ENCODE measurements around the gene UQCRC2. TPM values are rescaled to one million over a fixed set of nuclear protein-coding genes. Genes with fewer than 3 reads are reported as not detected.

UQCRC2 gene
- 155 and 220 TPM in 2 replicates for polyA plus RNA-seq (2012; rRNA removed)
- polyA plus RNA-seq (2012; cell fraction: cytosol; rRNA removed) = 196 and 210 TPM in 2 replicates
- polyA plus RNA-seq (2012; cell fraction: nucleus; rRNA removed) = 217 and 225 TPM in 2 replicates

DNA sequence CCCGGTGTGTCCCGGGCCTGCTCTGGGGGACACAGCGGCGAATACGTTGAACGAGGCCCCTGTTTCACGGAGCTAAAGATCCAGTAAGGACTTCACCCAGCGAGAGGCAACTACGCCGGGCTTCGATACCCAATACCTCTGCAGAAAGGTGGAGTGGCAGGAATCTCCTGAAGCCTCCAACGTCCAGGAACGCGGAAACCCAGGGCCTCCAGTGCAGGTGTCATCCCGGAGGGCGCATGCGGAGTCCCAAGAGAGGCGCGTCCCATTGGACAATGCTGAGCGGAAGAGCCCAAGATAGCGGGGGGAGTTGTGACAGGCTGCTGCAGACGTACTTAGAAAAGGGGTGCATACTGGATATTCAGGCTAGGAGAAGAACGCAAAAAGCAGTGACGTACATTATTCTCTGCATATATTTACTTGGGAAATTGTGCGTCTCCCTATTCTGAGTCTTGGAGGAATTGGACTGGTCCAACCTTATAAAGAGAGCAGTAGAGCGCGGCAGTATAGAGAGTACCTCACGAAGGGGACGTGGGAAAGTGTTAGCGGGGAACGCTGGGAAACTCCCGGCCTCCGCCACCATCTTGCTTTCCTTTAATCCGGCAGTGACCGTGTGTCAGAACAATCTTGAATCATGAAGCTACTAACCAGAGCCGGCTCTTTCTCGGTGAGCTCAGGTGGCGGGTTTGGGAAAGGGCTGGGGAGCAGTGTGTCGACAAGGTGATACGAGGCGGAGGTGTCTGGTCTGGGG is at the start of gene UQCRC2:
UQCRC2 (plus strand) TSS at position 569 of the 748 bp plus-strand sequence; CDS start at position 632, 63 bp downstream.
- 1% methylated on average over 41 of the region's 41 CpGs for WGBS (ENCODE audit: low lambda C conversion rate)
- H3K4me2 ChIP-seq = peak within 1 kb of the TSS; percentile 75
- peak within 1 kb of the TSS; percentile 98 for H2AFZ ChIP-seq (ENCODE audit: low read depth)
- H3K27ac ChIP-seq (ENCODE audit: low read depth in 2 of 2, low read length in 1 of 2) = peak within 1 kb of the TSS; percentile 84 to 97
- CTCF ChIA-PET = interaction anchor here (1.0 to 3.4 kb wide), 4 partner anchors 9 to 236 kb away, joined by 3 to 16 read pairs (median 10); no protein-coding TSS in a partner anchor
- H3K36me3 ChIP-seq (replicated peaks in 1 of 2; ENCODE audit: control insufficient read depth in 1 of 2, insufficient read depth in 2 of 2, low read length in 1 of 2) = peaks cover 11 to 20% of the 10 kb centered on the region in 2 experiments
- peaks cover 70% of the 10 kb centered on the region for H3K79me2 ChIP-seq (ENCODE audit: insufficient read depth)
- POLR2A ChIA-PET = interaction anchor here (0.8 kb wide), 1 partner anchor 236 kb away, joined by 3 read pairs; no protein-coding TSS in a partner anchor
- peak within 1 kb of the TSS; percentile 92 for H3K9ac ChIP-seq
- H3K27me3 ChIP-seq (ENCODE audit: insufficient read depth) = no peaks in the 10 kb centered on the region
- H3K9me3 ChIP-seq = no peaks in the 10 kb centered on the region
- no peaks in the 10 kb centered on the region for H3K9me2 ChIP-seq
- no peaks in the 10 kb centered on the region; the same call in 1 of the 2 replicates for H4K20me1 ChIP-seq (ENCODE audit: insufficient read depth)
- peaks cover 11 to 15% of the 10 kb centered on the region in 2 experiments; a peak in 3 of 4 replicates for H3K4me1 ChIP-seq (ENCODE audit: control insufficient read depth in 1 of 2, insufficient read depth in 2 of 2, low read depth in 1 of 2, low read length in 1 of 2)
- H3K4me3 ChIP-seq (ENCODE audit: low read depth in 2 of 2, low read length in 1 of 2) = peak within 1 kb of the TSS; percentile 95 to 97
- DNase-seq = peak; percentile 86
- H3F3A ChIP-seq (replicated peaks; ENCODE audit: insufficient read depth) = no peaks in the 10 kb centered on the region
- no peak for TF ChIP-seq NFIC (IDR thresholded peaks at IDR 0.05; ENCODE audit: borderline replicate concordance)
- TF ChIP-seq RXRA (IDR thresholded peaks at IDR 0.05; ENCODE audit: borderline replicate concordance, low read depth) = no peak
- peak; percentile 38; the same call in 1 of the 2 replicates for TF ChIP-seq JUND (IDR thresholded peaks at IDR 0.05)
- TF ChIP-seq, protein P1, sequence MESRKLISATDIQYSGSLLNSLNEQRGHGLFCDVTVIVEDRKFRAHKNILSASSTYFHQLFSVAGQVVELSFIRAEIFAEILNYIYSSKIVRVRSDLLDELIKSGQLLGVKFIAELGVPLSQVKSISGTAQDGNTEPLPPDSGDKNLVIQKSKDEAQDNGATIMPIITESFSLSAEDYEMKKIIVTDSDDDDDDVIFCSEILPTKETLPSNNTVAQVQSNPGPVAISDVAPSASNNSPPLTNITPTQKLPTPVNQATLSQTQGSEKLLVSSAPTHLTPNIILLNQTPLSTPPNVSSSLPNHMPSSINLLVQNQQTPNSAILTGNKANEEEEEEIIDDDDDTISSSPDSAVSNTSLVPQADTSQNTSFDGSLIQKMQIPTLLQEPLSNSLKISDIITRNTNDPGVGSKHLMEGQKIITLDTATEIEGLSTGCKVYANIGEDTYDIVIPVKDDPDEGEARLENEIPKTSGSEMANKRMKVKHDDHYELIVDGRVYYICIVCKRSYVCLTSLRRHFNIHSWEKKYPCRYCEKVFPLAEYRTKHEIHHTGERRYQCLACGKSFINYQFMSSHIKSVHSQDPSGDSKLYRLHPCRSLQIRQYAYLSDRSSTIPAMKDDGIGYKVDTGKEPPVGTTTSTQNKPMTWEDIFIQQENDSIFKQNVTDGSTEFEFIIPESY (IDR thresholded peaks at IDR 0.05; ENCODE audit: borderline replicate concordance, low read depth) = no peak
- TF ChIP-seq, protein P2, sequence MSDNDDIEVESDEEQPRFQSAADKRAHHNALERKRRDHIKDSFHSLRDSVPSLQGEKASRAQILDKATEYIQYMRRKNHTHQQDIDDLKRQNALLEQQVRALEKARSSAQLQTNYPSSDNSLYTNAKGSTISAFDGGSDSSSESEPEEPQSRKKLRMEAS (IDR thresholded peaks at IDR 0.05; ENCODE audit: low read depth) = peak; percentile 32; the same call in 1 of the 2 replicates
- TF ChIP-seq FOSL2 (IDR thresholded peaks at IDR 0.05; ENCODE audit: borderline replicate concordance, low read depth) = no peak
- peak; percentile 89 for TF ChIP-seq POLR2AphosphoS5 (IDR thresholded peaks at IDR 0.05; ENCODE audit: low read depth, low read length)
- no peak for TF ChIP-seq RFX5 (IDR thresholded peaks at IDR 0.05; ENCODE audit: low read length)
- no peak for TF ChIP-seq TEAD4 (IDR thresholded peaks at IDR 0.05; ENCODE audit: borderline replicate concordance, insufficient read depth)
- TF ChIP-seq, protein P3, sequence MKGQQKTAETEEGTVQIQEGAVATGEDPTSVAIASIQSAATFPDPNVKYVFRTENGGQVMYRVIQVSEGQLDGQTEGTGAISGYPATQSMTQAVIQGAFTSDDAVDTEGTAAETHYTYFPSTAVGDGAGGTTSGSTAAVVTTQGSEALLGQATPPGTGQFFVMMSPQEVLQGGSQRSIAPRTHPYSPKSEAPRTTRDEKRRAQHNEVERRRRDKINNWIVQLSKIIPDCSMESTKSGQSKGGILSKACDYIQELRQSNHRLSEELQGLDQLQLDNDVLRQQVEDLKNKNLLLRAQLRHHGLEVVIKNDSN (IDR thresholded peaks at IDR 0.05; ENCODE audit: borderline replicate concordance, low read depth) = no peak
- no peak for TF ChIP-seq RCOR1 (IDR thresholded peaks at IDR 0.05; ENCODE audit: low read length)
- no peak for TF ChIP-seq GATA2 (CRISPR knock-in tag; IDR thresholded peaks at IDR 0.05)
- no peak for TF ChIP-seq MEF2A (IDR thresholded peaks at IDR 0.05; ENCODE audit: borderline replicate concordance, low read depth)
- TF ChIP-seq YY1 (IDR thresholded peaks at IDR 0.05; ENCODE audit: low read depth) = peak; percentile 92
- TF ChIP-seq, protein P4, sequence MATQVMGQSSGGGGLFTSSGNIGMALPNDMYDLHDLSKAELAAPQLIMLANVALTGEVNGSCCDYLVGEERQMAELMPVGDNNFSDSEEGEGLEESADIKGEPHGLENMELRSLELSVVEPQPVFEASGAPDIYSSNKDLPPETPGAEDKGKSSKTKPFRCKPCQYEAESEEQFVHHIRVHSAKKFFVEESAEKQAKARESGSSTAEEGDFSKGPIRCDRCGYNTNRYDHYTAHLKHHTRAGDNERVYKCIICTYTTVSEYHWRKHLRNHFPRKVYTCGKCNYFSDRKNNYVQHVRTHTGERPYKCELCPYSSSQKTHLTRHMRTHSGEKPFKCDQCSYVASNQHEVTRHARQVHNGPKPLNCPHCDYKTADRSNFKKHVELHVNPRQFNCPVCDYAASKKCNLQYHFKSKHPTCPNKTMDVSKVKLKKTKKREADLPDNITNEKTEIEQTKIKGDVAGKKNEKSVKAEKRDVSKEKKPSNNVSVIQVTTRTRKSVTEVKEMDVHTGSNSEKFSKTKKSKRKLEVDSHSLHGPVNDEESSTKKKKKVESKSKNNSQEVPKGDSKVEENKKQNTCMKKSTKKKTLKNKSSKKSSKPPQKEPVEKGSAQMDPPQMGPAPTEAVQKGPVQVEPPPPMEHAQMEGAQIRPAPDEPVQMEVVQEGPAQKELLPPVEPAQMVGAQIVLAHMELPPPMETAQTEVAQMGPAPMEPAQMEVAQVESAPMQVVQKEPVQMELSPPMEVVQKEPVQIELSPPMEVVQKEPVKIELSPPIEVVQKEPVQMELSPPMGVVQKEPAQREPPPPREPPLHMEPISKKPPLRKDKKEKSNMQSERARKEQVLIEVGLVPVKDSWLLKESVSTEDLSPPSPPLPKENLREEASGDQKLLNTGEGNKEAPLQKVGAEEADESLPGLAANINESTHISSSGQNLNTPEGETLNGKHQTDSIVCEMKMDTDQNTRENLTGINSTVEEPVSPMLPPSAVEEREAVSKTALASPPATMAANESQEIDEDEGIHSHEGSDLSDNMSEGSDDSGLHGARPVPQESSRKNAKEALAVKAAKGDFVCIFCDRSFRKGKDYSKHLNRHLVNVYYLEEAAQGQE (IDR thresholded peaks at IDR 0.05; ENCODE audit: low read depth, low read length) = no peak; the same call in 1 of the 2 replicates
- TF ChIP-seq, protein P5, sequence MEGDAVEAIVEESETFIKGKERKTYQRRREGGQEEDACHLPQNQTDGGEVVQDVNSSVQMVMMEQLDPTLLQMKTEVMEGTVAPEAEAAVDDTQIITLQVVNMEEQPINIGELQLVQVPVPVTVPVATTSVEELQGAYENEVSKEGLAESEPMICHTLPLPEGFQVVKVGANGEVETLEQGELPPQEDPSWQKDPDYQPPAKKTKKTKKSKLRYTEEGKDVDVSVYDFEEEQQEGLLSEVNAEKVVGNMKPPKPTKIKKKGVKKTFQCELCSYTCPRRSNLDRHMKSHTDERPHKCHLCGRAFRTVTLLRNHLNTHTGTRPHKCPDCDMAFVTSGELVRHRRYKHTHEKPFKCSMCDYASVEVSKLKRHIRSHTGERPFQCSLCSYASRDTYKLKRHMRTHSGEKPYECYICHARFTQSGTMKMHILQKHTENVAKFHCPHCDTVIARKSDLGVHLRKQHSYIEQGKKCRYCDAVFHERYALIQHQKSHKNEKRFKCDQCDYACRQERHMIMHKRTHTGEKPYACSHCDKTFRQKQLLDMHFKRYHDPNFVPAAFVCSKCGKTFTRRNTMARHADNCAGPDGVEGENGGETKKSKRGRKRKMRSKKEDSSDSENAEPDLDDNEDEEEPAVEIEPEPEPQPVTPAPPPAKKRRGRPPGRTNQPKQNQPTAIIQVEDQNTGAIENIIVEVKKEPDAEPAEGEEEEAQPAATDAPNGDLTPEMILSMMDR (IDR thresholded peaks at IDR 0.05) = no peak
- TF ChIP-seq CHD2 (IDR thresholded peaks at IDR 0.05; ENCODE audit: low read length, partially characterized antibody) = peak; percentile 47
- peak in 1 of 2 experiments; percentile 57; a peak in 1 of 4 replicates for TF ChIP-seq EP300 (IDR thresholded peaks at IDR 0.05; ENCODE audit: borderline replicate concordance in 1 of 2, low read depth in 1 of 2, low read length in 1 of 2)
- peak; percentile 5 for TF ChIP-seq GABPA (IDR thresholded peaks at IDR 0.05; ENCODE audit: low read depth)
- peak; percentile 90 for TF ChIP-seq ELF1 (IDR thresholded peaks at IDR 0.05)
- TF ChIP-seq SMC3 (IDR thresholded peaks at IDR 0.05; ENCODE audit: low read depth, low read length) = no peak
- TF ChIP-seq TCF12 (IDR thresholded peaks at IDR 0.05) = 0 out of 2 replicates have a peak, but pooled peaks have one; percentile 14
- TF ChIP-seq SIN3A (IDR thresholded peaks at IDR 0.05; ENCODE audit: borderline replicate concordance, low read depth, low read length) = peak; percentile 45; the same call in 1 of the 2 replicates
